WTC11 (cell line): ENCODE results near the gene SPHK2. TPM values are rescaled to one million over a fixed set of nuclear protein-coding genes. Genes with fewer than 3 reads are reported as not detected.

ENCODE experiments used
- ATAC-seq: fragments of 200-7000 bp; cut with Tn5 transposase; 2 replicates; pipeline ENCODE4 v1.10.0; 2021; ENCODE audit warnings: mild to moderate bottlenecking, moderate library complexity
- CTCF ChIA-PET: fragments of 300-600 bp; sonication (Branson Sonifier 250); formaldehyde crosslinking; loops from one replicate; lab custom pipeline; 2021; ENCODE audit warnings: antibody characterized with exemption; lab: Charles Lee
- POLR2A ChIA-PET: fragments of 350-600 bp; sonication (Branson Sonifier 250); formaldehyde crosslinking; loops from one replicate; lab custom pipeline; 2021; ENCODE audit warnings: antibody characterized with exemption; lab: Charles Lee
- DNase-seq: peaks from one replicate; pipeline ENCODE4 v3.0.0; 2021; ENCODE audit warnings: low spot score
- H3K27ac Mint-ChIP-seq: 2 replicates; pipeline ENCODE4 v1.8.0; 2021; ENCODE audit warnings: mixed read lengths
- H3K27me3 Mint-ChIP-seq: 2 replicates; pipeline ENCODE4 v1.8.0; 2021; ENCODE audit warnings: low read depth, mild to moderate bottlenecking, moderate library complexity, mixed read lengths
- H3K36me3 Mint-ChIP-seq: 2 replicates; pipeline ENCODE4 v1.8.0; 2021; ENCODE audit warnings: mixed read lengths
- H3K4me1 Mint-ChIP-seq: 2 replicates; pipeline ENCODE4 v1.8.0; 2022; ENCODE audit warnings: mixed read lengths
- H3K4me3 Mint-ChIP-seq: 2 replicates; pipeline ENCODE4 v1.8.0; 2021; ENCODE audit warnings: mild to moderate bottlenecking, moderate library complexity, mixed read lengths
- H3K9me3 Mint-ChIP-seq: 2 replicates; pipeline ENCODE4 v1.8.0; 2021; ENCODE audit warnings: mixed read lengths
- CBFB ChIP-seq: sonication (generic); formaldehyde crosslinking; IDR thresholded peaks from 2 replicates; pipeline ENCODE4 v1.8.1; 2022; ENCODE audit warnings: mild to moderate bottlenecking, low read depth, missing genetic modification reagents
- EMX1 ChIP-seq: fragments of 250-450 bp; sonication (Bioruptor Pico); IDR thresholded peaks from 2 replicates; pipeline ENCODE4 v1.8.0; 2021; ENCODE audit warnings: mild to moderate bottlenecking
- FOXJ3 ChIP-seq: sonication (generic); formaldehyde crosslinking; IDR thresholded peaks from 2 replicates; pipeline ENCODE4 v1.9.0; 2021; ENCODE audit warnings: missing genetic modification reagents, mild to moderate bottlenecking, borderline replicate concordance
- GABPB1 ChIP-seq: sonication (generic); formaldehyde crosslinking; IDR thresholded peaks from 2 replicates; pipeline ENCODE4 v1.8.1; 2023; ENCODE audit warnings: mild to moderate bottlenecking, missing genetic modification reagents
- IRF1 ChIP-seq: sonication (generic); formaldehyde crosslinking; IDR thresholded peaks from 2 replicates; pipeline ENCODE4 v1.8.0; 2023; ENCODE audit warnings: missing genetic modification reagents
- KAT7 ChIP-seq: sonication (generic); formaldehyde crosslinking; IDR thresholded peaks from 2 replicates; pipeline ENCODE4 v1.8.1; 2023; ENCODE audit warnings: missing genetic modification reagents, mild to moderate bottlenecking, borderline replicate concordance
- NR1H2 ChIP-seq: sonication (generic); formaldehyde crosslinking; IDR thresholded peaks from 2 replicates; pipeline ENCODE4 v1.9.0; 2021; ENCODE audit warnings: mild to moderate bottlenecking, moderate library complexity, missing genetic modification reagents
- PRDM15 ChIP-seq: sonication (generic); formaldehyde crosslinking; IDR thresholded peaks from 2 replicates; pipeline ENCODE4 v1.8.0; 2022; ENCODE audit warnings: missing genetic modification reagents
- PREB ChIP-seq: sonication (generic); formaldehyde crosslinking; IDR thresholded peaks from 2 replicates; pipeline ENCODE4 v1.8.1; 2022; ENCODE audit warnings: mild to moderate bottlenecking, missing genetic modification reagents, moderate library complexity, borderline replicate concordance
- SOX15 ChIP-seq: fragments of 250-450 bp; sonication (Bioruptor Pico); IDR thresholded peaks from 2 replicates; pipeline ENCODE4 v1.9.0; 2021; ENCODE audit warnings: mild to moderate bottlenecking
- STAT6 ChIP-seq: sonication (generic); formaldehyde crosslinking; conservative IDR thresholded peaks from 2 replicates; pipeline ENCODE4 v1.8.1; 2023; ENCODE audit warnings: mild to moderate bottlenecking, low read depth, missing genetic modification reagents, moderate library complexity
- ZNF232 ChIP-seq: sonication (generic); formaldehyde crosslinking; IDR thresholded peaks from 2 replicates; pipeline ENCODE4 v1.8.0; 2022; ENCODE audit warnings: mild to moderate bottlenecking, missing genetic modification reagents
- ZNF281 ChIP-seq: sonication (generic); formaldehyde crosslinking; IDR thresholded peaks from 2 replicates; pipeline ENCODE4 v1.8.0; 2023; ENCODE audit warnings: mild to moderate bottlenecking, missing genetic modification reagents
- ZNF423 ChIP-seq: fragments of 250-450 bp; sonication (Bioruptor Pico); IDR thresholded peaks from 2 replicates; pipeline ENCODE4 v2.1.2; 2022; ENCODE audit warnings: mild to moderate bottlenecking, moderate library complexity
- ZNF671 ChIP-seq: fragments of 250-450 bp; sonication (Bioruptor Pico); IDR thresholded peaks from 2 replicates; pipeline ENCODE4 v1.8.0; 2021; ENCODE audit warnings: mild to moderate bottlenecking
- ZSCAN18 ChIP-seq: fragments of 250-450 bp; sonication (Bioruptor Pico); IDR thresholded peaks from 2 replicates; pipeline ENCODE4 v2.1.2; 2022; ENCODE audit warnings: mild to moderate bottlenecking, moderate library complexity
- total RNA-seq: library from RNA; stranded (reverse); gene quantifications from 3 replicates; pipeline ENCODE4 v1.2.3, GENCODE V29; 2021
- TF ChIP-seq, protein P1 (sequence below): sonication (generic); formaldehyde crosslinking; IDR thresholded peaks from 2 replicates; pipeline ENCODE4 v1.8.1; 2022; ENCODE audit warnings: low read depth, missing genetic modification reagents, borderline replicate concordance

The SPHK2 gene
- total RNA-seq, 1 experiment from 2014 or later: 64.6 TPM

- TF ChIP-seq SOX15 (CRISPR knock-in tag) (no peak), ZNF423 (CRISPR knock-in tag) (no peak), NR1H2 (no peak), PRDM15 (CRISPR knock-in tag) (no peak), EMX1 (CRISPR knock-in tag) (no peak), PREB (CRISPR knock-in tag) (no peak), ZNF281 (CRISPR knock-in tag) (no peak), KAT7 (CRISPR knock-in tag) (no peak), ZSCAN18 (no peak)
- Mint-ChIP-seq H3K9me3 (no peaks in the 10 kb centered on the region), H3K4me3 (no peak overlapping the region), H3K36me3 (no peaks in the 10 kb centered on the region), H3K4me1 (peaks cover 12% of the 10 kb centered on the region), H3K27me3 (peaks cover 30% of the 10 kb centered on the region), H3K27ac (no peak overlapping the region)
- no peak for DNase-seq
- ATAC-seq: no peak
- ChIA-PET POLR2A (interaction anchor here (0.7 kb wide), 1 partner anchor 96 kb away, joined by 4 read pairs; no protein-coding TSS in a partner anchor), CTCF (interaction anchor here (0.6 to 10.1 kb wide), 9 partner anchors 22 to 693 kb away, joined by 3 to 297 read pairs (median 6); partner anchors contain the start of genes LMTK3, SYNGR4 and TMEM143)
Measured at GRCh38 chr19:48587387-48587786, 31.9 kb upstream of the SPHK2 start.

GRCh38 chr19:48588670-48589401 lies 30.5 kb upstream of the SPHK2 start:
- Mint-ChIP-seq H3K9me3 (no peaks in the 10 kb centered on the region), H3K27ac (no peak overlapping the region), H3K4me1 (peaks cover 12% of the 10 kb centered on the region), H3K27me3 (peaks cover 30% of the 10 kb centered on the region), H3K4me3 (peak overlapping the region; percentile 72), H3K36me3 (no peaks in the 10 kb centered on the region)
- ChIA-PET POLR2A (interaction anchor here (1.0 kb wide), 1 partner anchor 268 kb away, joined by 3 read pairs; no protein-coding TSS in a partner anchor), CTCF (interaction anchor here (0.6 to 10.1 kb wide), 46 partner anchors 9 to 479 kb away, joined by 3 to 297 read pairs (median 4); partner anchors contain the start of genes FAM83E, KDELR1, LMTK3 and PLA2G4C)
- DNase-seq: peak; percentile 96
- ATAC-seq: peak; percentile 80
- peak; percentile 67 for TF ChIP-seq ZNF671 (CRISPR knock-in tag)
- no peak for TF ChIP-seq IRF1 (CRISPR knock-in tag)
- TF ChIP-seq FOXJ3 (CRISPR knock-in tag): no peak
- TF ChIP-seq ZNF232 (CRISPR knock-in tag): no peak
- TF ChIP-seq, protein P1, sequence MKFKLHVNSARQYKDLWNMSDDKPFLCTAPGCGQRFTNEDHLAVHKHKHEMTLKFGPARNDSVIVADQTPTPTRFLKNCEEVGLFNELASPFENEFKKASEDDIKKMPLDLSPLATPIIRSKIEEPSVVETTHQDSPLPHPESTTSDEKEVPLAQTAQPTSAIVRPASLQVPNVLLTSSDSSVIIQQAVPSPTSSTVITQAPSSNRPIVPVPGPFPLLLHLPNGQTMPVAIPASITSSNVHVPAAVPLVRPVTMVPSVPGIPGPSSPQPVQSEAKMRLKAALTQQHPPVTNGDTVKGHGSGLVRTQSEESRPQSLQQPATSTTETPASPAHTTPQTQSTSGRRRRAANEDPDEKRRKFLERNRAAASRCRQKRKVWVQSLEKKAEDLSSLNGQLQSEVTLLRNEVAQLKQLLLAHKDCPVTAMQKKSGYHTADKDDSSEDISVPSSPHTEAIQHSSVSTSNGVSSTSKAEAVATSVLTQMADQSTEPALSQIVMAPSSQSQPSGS: no peak
- no peak for TF ChIP-seq CBFB (CRISPR knock-in tag)
- TF ChIP-seq STAT6 (CRISPR knock-in tag): no peak
- no peak for TF ChIP-seq GABPB1 (CRISPR knock-in tag)
- TF ChIP-seq PREB (CRISPR knock-in tag): no peak
